Measurements from ENCODE around the gene C1QTNF12. TPM values are rescaled to one million over a fixed set of nuclear protein-coding genes. Genes with fewer than 3 reads are reported as not detected.

The C1QTNF12 gene
- total RNA-seq, 1 experiment from 2014 or later: 4.4 TPM

- TF ChIP-seq CTCF (conservative IDR thresholded peaks at IDR 0.05): no peak
- Histone ChIP-seq H2AK5ac (ENCODE audit: insufficient read length, low read length) (no peak overlapping the region), H4K5ac (ENCODE audit: insufficient read length, low read depth, low read length) (no peak overlapping the region), H3K9ac (ENCODE audit: extremely low read depth, insufficient read length, low read length) (no peak overlapping the region), H2BK12ac (ENCODE audit: insufficient read length, low read depth, low read length) (no peak overlapping the region), H3T11ph (ENCODE audit: low read length) (no peak overlapping the region), H3K4ac (ENCODE audit: low read depth, low read length) (no peak overlapping the region), H2BK20ac (ENCODE audit: low read depth, low read length, poor library complexity, severe bottlenecking) (no peak overlapping the region), H3K18ac (ENCODE audit: insufficient read length, low read depth, low read length) (no peak overlapping the region), H3K79me1 (ENCODE audit: insufficient read depth, low read depth, low read length, poor library complexity, severe bottlenecking) (no peaks in the 10 kb centered on the region), H3K4me1 (ENCODE audit: insufficient read depth, low read length) (no peaks in the 10 kb centered on the region), H3K4me2 (ENCODE audit: insufficient read depth, insufficient read length, low read length) (no peak overlapping the region), H3K56ac (ENCODE audit: insufficient read length, low read depth, low read length) (no peak overlapping the region), H2BK5ac (ENCODE audit: insufficient read length, low read length) (no peak overlapping the region), H3K14ac (ENCODE audit: insufficient read depth, low read length) (no peak overlapping the region), H2BK120ac (ENCODE audit: low read depth, low read length, poor library complexity, severe bottlenecking) (no peak overlapping the region), H4K91ac (ENCODE audit: insufficient read length, low read depth, low read length) (no peak overlapping the region), H3K79me2 (ENCODE audit: insufficient read depth, low read length) (no peaks in the 10 kb centered on the region), H4K20me1 (ENCODE audit: control insufficient read depth, insufficient read depth, insufficient read length) (no peaks in the 10 kb centered on the region), H3K9me3 (ENCODE audit: control insufficient read depth, low read depth, low read length) (no peaks in the 10 kb centered on the region), H3K23me2 (ENCODE audit: insufficient read length, low read depth, low read length, poor library complexity, severe bottlenecking) (no peaks in the 10 kb centered on the region), H3K23ac (ENCODE audit: insufficient read length, low read depth, low read length) (no peak overlapping the region), H3K27ac (ENCODE audit: insufficient read length, low read depth, low read length) (no peak overlapping the region), H2AFZ (ENCODE audit: low read length) (no peak overlapping the region), H4K8ac (replicated peaks; ENCODE audit: insufficient read length, low read depth, low read length) (no peak overlapping the region), H3K27me3 (ENCODE audit: insufficient read depth, low read length) (no peaks in the 10 kb centered on the region), H2BK15ac (ENCODE audit: low read depth, low read length) (no peak overlapping the region)
- H3K9me3 Mint-ChIP-seq: no peaks in the 10 kb centered on the region
- H3K4me1 Mint-ChIP-seq: peaks cover 2 to 3% of the 10 kb centered on the region in 2 experiments; a peak in 3 of 4 replicates
- peaks cover 5 to 12% (median 11%) of the 10 kb centered on the region in 3 experiments; a peak in 6 of 7 replicates for H3K36me3 Mint-ChIP-seq (ENCODE audit: insufficient read depth in 1 of 3, low read depth in 3 of 3)
- no peak for DNase-seq
- H3K27ac Mint-ChIP-seq: no peak overlapping the region
- peaks cover 4% of the 10 kb centered on the region for H3K27me3 Mint-ChIP-seq (ENCODE audit: low read depth)
- no peak overlapping the region for H3K4me3 Mint-ChIP-seq
- whole genome bisulfite sequencing (ENCODE audit: extremely low coverage, insufficient read length, low lambda C conversion rate): no CpG with 5 or more reads among the region's 24 CpGs
Measured at GRCh38 chr1:1212780-1213344, 33.7 kb downstream of the C1QTNF12 start.
